22Rv1 (cell line): Measurements from ENCODE around the gene COL9A3.

ENCODE experiments used
- ZFX ChIP-seq: fragments of 450-650 bp; IDR thresholded peaks from 2 replicates; pipeline ENCODE4 v1.6.1; 2017; ENCODE audit warnings: antibody characterized with exemption, borderline replicate concordance
- TF ChIP-seq, protein P1 (sequence below): fragments of 450-650 bp; IDR thresholded peaks from 2 replicates; pipeline ENCODE4 v1.5.1; 2017; ENCODE audit warnings: mild to moderate bottlenecking

GRCh38 chr20:62787866-62788265, 29.0 kb upstream of the COL9A3 start:
- TF ChIP-seq, protein P1, sequence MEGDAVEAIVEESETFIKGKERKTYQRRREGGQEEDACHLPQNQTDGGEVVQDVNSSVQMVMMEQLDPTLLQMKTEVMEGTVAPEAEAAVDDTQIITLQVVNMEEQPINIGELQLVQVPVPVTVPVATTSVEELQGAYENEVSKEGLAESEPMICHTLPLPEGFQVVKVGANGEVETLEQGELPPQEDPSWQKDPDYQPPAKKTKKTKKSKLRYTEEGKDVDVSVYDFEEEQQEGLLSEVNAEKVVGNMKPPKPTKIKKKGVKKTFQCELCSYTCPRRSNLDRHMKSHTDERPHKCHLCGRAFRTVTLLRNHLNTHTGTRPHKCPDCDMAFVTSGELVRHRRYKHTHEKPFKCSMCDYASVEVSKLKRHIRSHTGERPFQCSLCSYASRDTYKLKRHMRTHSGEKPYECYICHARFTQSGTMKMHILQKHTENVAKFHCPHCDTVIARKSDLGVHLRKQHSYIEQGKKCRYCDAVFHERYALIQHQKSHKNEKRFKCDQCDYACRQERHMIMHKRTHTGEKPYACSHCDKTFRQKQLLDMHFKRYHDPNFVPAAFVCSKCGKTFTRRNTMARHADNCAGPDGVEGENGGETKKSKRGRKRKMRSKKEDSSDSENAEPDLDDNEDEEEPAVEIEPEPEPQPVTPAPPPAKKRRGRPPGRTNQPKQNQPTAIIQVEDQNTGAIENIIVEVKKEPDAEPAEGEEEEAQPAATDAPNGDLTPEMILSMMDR, result no peak
- no peak for TF ChIP-seq ZFX
